Measurements from ENCODE around the gene MOK. TPM values are rescaled to one million over a fixed set of nuclear protein-coding genes. Genes with fewer than 3 reads are reported as not detected.
"Not testable (repeated sequence)": the region's sequence is repeated elsewhere in the genome, so short reads cannot be mapped to it uniquely, and the experiment has no call there.

The MOK gene
- 89.7 and 107 TPM in 2 replicates for total RNA-seq (2022)
- percentile 86 among the genes with signal in this experiment for Bru-seq, nascent RNA
- percentile 93 among the genes with signal in this experiment for BruChase-seq, experiment 1, labeled RNA remaining after a 6-hour chase
- percentile 93 among the genes with signal in this experiment for BruChase-seq, experiment 2, labeled RNA remaining after a 2-hour chase
- long read RNA-seq, partial matches to known transcripts = 9 of 69 reads
- long read RNA-seq, other reads (novel, unspliced or antisense) = 52 of 69 reads

GRCh38 chr14:102304611-102305506, at the start of gene MOK:
MOK (minus strand) TSS chr14:102305164; CDS start chr14:102304968, 196 bp downstream.
- no peaks in the 10 kb centered on the region for H3K27me3 Mint-ChIP-seq (ENCODE audit: unreplicated experiment)
- DNase-seq = peak; percentile 99
- intact Hi-C loops (cut with micrococcal nuclease; ENCODE audit: unreplicated experiment) = loop anchor here (5.0 kb wide), 1 partner anchor 43 kb away; no protein-coding TSS in a partner anchor
- peak within 1 kb of the TSS; percentile 99 for H3K27ac Mint-ChIP-seq (ENCODE audit: unreplicated experiment)
- peaks cover 32% of the 10 kb centered on the region for H3K36me3 Mint-ChIP-seq (ENCODE audit: insufficient read depth, unreplicated experiment)
- CTCF ChIA-PET = interaction anchor here (0.7 to 1.5 kb wide), 8 partner anchors 9 to 253 kb away, joined by 3 to 9 read pairs (median 4); no protein-coding TSS in a partner anchor
- no peak for TF ChIP-seq CTCF (IDR thresholded peaks at IDR 0.05; ENCODE audit: unreplicated experiment)
- H3K4me1 Mint-ChIP-seq (ENCODE audit: low read depth, unreplicated experiment) = peaks cover 24% of the 10 kb centered on the region
- H3K9me3 Mint-ChIP-seq (ENCODE audit: low read depth, unreplicated experiment) = no peaks in the 10 kb centered on the region
- peak within 1 kb of the TSS; percentile 90 for H3K4me3 Mint-ChIP-seq (ENCODE audit: low read depth, unreplicated experiment)
- no TSS peak for BruUV-seq (replicated peaks)

DNA sequence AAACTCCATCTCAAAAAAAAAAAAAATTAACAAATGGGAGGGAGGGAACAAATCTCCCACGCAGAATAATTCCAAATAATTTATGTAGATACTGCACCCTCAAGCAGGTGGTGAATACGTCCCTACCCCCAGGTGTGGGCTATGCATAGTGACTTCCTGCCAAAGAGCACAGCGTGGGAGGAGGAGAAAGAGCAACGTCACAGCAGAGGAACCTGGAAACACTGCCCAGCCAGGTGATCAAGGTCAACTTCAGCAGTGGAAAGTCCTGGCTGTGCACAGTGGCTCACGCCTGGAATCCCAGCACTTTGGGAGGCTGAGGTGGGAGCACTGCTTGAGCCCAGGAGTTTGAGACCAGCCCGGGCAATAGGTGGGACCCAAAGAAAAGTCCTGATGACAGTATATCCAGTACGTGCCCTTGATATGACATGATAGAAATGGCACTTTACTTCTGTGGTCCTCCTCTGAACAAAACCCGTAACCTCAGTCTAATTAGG, 48.2 kb upstream of the MOK start:
- Mint-ChIP-seq H3K36me3 (ENCODE audit: insufficient read depth, unreplicated experiment) (peaks cover 45% of the 10 kb centered on the region), H3K9me3 (ENCODE audit: low read depth, unreplicated experiment) (no peaks in the 10 kb centered on the region), H3K4me1 (ENCODE audit: low read depth, unreplicated experiment) (no peaks in the 10 kb centered on the region), H3K27ac (ENCODE audit: unreplicated experiment) (no peak overlapping the region), H3K4me3 (ENCODE audit: low read depth, unreplicated experiment) (no peak overlapping the region), H3K27me3 (ENCODE audit: unreplicated experiment) (no peaks in the 10 kb centered on the region)
- no peak for DNase-seq
- no peak for TF ChIP-seq CTCF (IDR thresholded peaks at IDR 0.05; ENCODE audit: unreplicated experiment)
- no TSS peak for BruUV-seq (replicated peaks)
- CTCF ChIA-PET = no interaction called here
- intact Hi-C loops (cut with micrococcal nuclease; ENCODE audit: unreplicated experiment) = no loop called here

GRCh38 chr14:102352213-102352612, 47.2 kb upstream of the MOK start:
- no peaks in the 10 kb centered on the region for H3K9me3 Mint-ChIP-seq (ENCODE audit: low read depth, unreplicated experiment)
- no peaks in the 10 kb centered on the region for H3K4me1 Mint-ChIP-seq (ENCODE audit: low read depth, unreplicated experiment)
- intact Hi-C loops (cut with micrococcal nuclease; ENCODE audit: unreplicated experiment) = no loop called here
- no peaks in the 10 kb centered on the region for H3K27me3 Mint-ChIP-seq (ENCODE audit: unreplicated experiment)
- CTCF ChIA-PET = no interaction called here
- no peak overlapping the region for H3K4me3 Mint-ChIP-seq (ENCODE audit: low read depth, unreplicated experiment)
- DNase-seq = no peak
- no peak for TF ChIP-seq CTCF (IDR thresholded peaks at IDR 0.05; ENCODE audit: unreplicated experiment)
- no peak overlapping the region for H3K27ac Mint-ChIP-seq (ENCODE audit: unreplicated experiment)
- peaks cover 39% of the 10 kb centered on the region for H3K36me3 Mint-ChIP-seq (ENCODE audit: insufficient read depth, unreplicated experiment)
- no TSS peak for BruUV-seq (replicated peaks)

- BruUV-seq (replicated peaks); H3K27ac Mint-ChIP-seq (ENCODE audit: unreplicated experiment); CTCF ChIA-PET; H3K4me3 Mint-ChIP-seq (ENCODE audit: low read depth, unreplicated experiment); H3K9me3 Mint-ChIP-seq (ENCODE audit: low read depth, unreplicated experiment); intact Hi-C loops (cut with micrococcal nuclease; ENCODE audit: unreplicated experiment); H3K4me1 Mint-ChIP-seq (ENCODE audit: low read depth, unreplicated experiment); H3K27me3 Mint-ChIP-seq (ENCODE audit: unreplicated experiment); DNase-seq: not testable (repeated sequence)
- peaks cover 35% of the 10 kb centered on the region for H3K36me3 Mint-ChIP-seq (ENCODE audit: insufficient read depth, unreplicated experiment)
Observed at GRCh38 chr14:102351593-102351992, 46.6 kb upstream of the MOK start.
